T-helper 17 cell (primary cell): ENCODE data around the gene ANXA8. TPM values are rescaled to one million over a fixed set of nuclear protein-coding genes. Genes with fewer than 3 reads are reported as not detected.
A peak's percentile ranks its signal among the peaks of the same experiment; 100 is the strongest.
"Not testable (repeated sequence)": the region's sequence is repeated elsewhere in the genome, so short reads cannot be mapped to it uniquely, and the experiment has no call there.

Experiments used
- ATAC-seq: fragments of 150-1000 bp; cut with Tn5 transposase; 2 replicates; pipeline ENCODE4 v1.10.0; 2021; ENCODE audit warnings: mild to moderate bottlenecking, moderate library complexity
- DNase-seq, 3 donors: peaks; one replicate each; pipeline versions ENCODE4 v3.0.0 to v3.0.0-alpha.2; 2020 to 2021
- H3K9me3 ChIP-seq: one replicate; pipeline ENCODE4 v1.7.0; 2013; ENCODE audit warnings: low read length, mild to moderate bottlenecking; ENCODE audit not compliant: control insufficient read depth, poor library complexity, severe bottlenecking
- H3K27ac Mint-ChIP-seq: one replicate; pipeline ENCODE4 v1.8.0; 2022; ENCODE audit warnings: mild to moderate bottlenecking, moderate library complexity, mixed read lengths
- H3K27me3 Mint-ChIP-seq: one replicate; pipeline ENCODE4 v1.8.0; 2022; ENCODE audit warnings: mixed read lengths
- H3K36me3 Mint-ChIP-seq: one replicate; pipeline ENCODE4 v1.8.0; 2022; ENCODE audit warnings: low read depth, mixed read lengths
- H3K4me1 Mint-ChIP-seq: one replicate; pipeline ENCODE4 v1.8.0; 2022; ENCODE audit warnings: mild to moderate bottlenecking, mixed read lengths
- H3K4me3 Mint-ChIP-seq: one replicate; pipeline ENCODE4 v1.8.0; 2022; ENCODE audit warnings: mild to moderate bottlenecking, moderate library complexity, mixed read lengths
- total RNA-seq, 4 donors: library from RNA in 2 of 4; stranded (reverse) in 2 of 4; gene quantifications; one replicate each; pipeline ENCODE4 v1.2.3 and lab custom pipeline; 2022 to 2026

The ANXA8 gene
- total RNA-seq, 2 donors from 2014 or later, result not detected

- ATAC-seq, H3K27ac Mint-ChIP-seq, H3K9me3 ChIP-seq, H3K4me3 Mint-ChIP-seq, DNase-seq, H3K36me3 Mint-ChIP-seq, H3K27me3 Mint-ChIP-seq, H3K4me1 Mint-ChIP-seq: not testable (repeated sequence)
Observed at GRCh38 chr10:47475101-47475500, 8.8 kb downstream of the ANXA8 start.

DNA sequence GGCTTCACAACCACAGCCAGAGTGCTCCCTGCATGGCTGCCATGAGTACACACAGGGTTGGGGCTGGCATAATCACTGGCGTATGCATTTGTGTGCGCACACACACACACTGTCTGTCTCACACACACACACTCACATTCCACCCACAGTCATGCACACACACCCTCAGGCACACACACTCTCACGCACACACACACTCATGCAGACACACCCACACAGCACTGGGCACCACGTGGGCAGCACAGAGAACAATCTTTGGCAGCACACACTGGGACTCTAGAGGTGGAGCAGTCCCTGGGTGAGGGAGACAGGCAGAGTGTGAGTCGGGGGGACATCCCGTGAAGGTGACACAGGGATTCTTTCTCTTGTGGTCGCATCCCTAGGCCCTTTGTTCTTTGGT, 10.4 kb downstream of the ANXA8 start:
- H3K36me3 Mint-ChIP-seq, ATAC-seq: not testable (repeated sequence)

DNA sequence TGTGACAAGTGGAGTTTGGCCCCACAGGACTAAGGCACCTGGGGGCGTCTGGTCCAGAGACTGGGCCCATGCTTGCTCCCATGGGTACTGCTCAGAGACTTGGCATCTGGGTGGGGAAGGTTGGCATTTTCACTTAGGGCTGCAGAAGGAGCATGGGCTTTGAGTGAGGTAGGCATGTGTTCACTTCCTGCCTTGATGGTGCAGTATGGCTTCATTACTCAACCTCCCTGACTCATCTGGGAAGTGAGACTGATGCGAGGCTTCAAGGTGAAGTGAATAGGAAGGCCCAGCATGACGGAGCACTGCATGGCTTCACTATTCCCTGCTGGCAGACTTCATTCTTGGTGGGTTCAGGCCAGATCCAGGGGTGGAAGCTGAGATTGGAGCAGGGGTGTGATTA, 11.3 kb downstream of the ANXA8 start:
- peak; percentile 27 for ATAC-seq
- not testable (repeated sequence) for H3K4me1 Mint-ChIP-seq, DNase-seq

More for the DNA sequence above, 10.4 kb downstream of the ANXA8 start:
- not testable (repeated sequence) for H3K27me3 Mint-ChIP-seq, H3K9me3 ChIP-seq, H3K27ac Mint-ChIP-seq, H3K4me1 Mint-ChIP-seq, H3K4me3 Mint-ChIP-seq, DNase-seq

DNA sequence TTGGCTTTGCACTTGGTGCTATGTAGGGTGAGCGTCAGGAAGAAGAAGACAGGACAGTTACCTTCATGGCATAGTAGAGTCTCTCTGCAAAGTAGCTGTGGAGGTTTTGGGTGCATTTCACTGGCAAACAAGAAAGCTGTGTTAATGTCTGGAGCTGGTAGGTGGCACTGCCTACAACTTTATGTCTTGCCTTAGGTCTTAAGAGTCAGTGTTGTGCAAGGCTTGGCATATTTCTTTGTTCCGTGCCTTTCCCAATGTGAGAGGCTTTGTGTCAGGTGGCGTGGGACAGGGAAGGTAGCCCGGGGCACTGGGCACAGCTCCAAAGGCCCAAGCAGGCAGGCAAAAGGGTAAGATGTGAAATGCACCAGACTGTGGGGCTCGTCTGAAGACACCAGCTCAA, 11.8 kb downstream of the ANXA8 start:
- H3K9me3 ChIP-seq, H3K27ac Mint-ChIP-seq, H3K36me3 Mint-ChIP-seq, H3K4me3 Mint-ChIP-seq, H3K27me3 Mint-ChIP-seq, ATAC-seq, DNase-seq, H3K4me1 Mint-ChIP-seq: not testable (repeated sequence)

More for the DNA sequence above, 11.3 kb downstream of the ANXA8 start:
- not testable (repeated sequence) for H3K27ac Mint-ChIP-seq, H3K27me3 Mint-ChIP-seq, H3K36me3 Mint-ChIP-seq, H3K9me3 ChIP-seq, H3K4me3 Mint-ChIP-seq

- not testable (repeated sequence) for H3K36me3 Mint-ChIP-seq, H3K4me3 Mint-ChIP-seq, H3K27ac Mint-ChIP-seq, H3K9me3 ChIP-seq, H3K27me3 Mint-ChIP-seq, ATAC-seq, DNase-seq, H3K4me1 Mint-ChIP-seq
Observed at GRCh38 chr10:47468731-47469528, 15.0 kb downstream of the ANXA8 start.

DNA sequence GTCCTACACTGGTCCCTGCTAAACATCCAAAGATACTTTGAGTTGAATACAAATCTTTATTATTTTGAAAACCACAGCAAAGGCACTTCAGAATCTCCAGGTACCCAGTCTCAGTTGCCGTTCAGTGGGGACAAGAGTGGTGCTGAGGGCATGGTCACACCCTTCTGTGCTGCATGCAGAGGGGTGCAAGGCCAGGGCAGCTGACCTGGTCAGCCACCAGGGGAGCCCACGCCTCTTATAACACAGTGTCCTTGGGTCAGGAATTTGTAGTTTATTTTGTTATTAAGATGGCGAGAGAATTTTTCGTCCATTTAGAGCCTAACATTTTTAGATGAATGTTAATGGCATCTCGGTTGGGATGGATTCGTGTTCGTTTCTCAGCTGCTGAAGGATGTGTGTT, 16.0 kb downstream of the ANXA8 start:
- not testable (repeated sequence) for H3K36me3 Mint-ChIP-seq, H3K27me3 Mint-ChIP-seq, H3K27ac Mint-ChIP-seq, H3K9me3 ChIP-seq, H3K4me3 Mint-ChIP-seq, H3K4me1 Mint-ChIP-seq, ATAC-seq, DNase-seq

DNA sequence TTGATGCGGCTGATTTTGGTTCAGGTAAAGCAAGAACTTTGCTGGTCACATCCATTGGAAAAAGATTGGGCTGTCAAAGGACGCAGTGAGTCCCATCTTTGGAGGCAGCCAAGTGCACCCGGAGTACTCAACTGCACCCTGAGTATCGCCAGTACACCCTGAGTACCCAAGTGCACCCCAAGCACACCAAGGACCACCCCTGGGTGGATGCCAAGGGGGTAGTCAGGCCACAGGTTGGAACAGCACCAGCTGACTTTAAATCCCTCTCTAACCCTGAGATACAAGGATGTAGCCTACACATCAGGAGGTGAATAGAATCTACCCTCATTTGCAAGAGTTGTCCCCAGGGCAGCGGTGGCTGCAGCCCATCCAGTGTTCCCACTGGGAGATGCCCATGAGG, 16.5 kb downstream of the ANXA8 start:
- H3K27me3 Mint-ChIP-seq, H3K4me1 Mint-ChIP-seq, H3K9me3 ChIP-seq, H3K4me3 Mint-ChIP-seq, DNase-seq, ATAC-seq, H3K27ac Mint-ChIP-seq, H3K36me3 Mint-ChIP-seq: not testable (repeated sequence)

GRCh38 chr10:47465216-47465917, 18.5 kb downstream of the ANXA8 start:
- ATAC-seq, H3K36me3 Mint-ChIP-seq, H3K4me3 Mint-ChIP-seq, H3K4me1 Mint-ChIP-seq, H3K9me3 ChIP-seq, H3K27me3 Mint-ChIP-seq, H3K27ac Mint-ChIP-seq, DNase-seq: not testable (repeated sequence)

GRCh38 chr10:47462577-47463358, 21.1 kb downstream of the ANXA8 start:
- H3K4me1 Mint-ChIP-seq, ATAC-seq, H3K9me3 ChIP-seq, H3K4me3 Mint-ChIP-seq, DNase-seq, H3K27ac Mint-ChIP-seq, H3K36me3 Mint-ChIP-seq: not testable (repeated sequence)
- peaks cover 20% of the 10 kb centered on the region for H3K27me3 Mint-ChIP-seq

- not testable (repeated sequence) for DNase-seq, H3K4me1 Mint-ChIP-seq, H3K27ac Mint-ChIP-seq, H3K4me3 Mint-ChIP-seq, H3K36me3 Mint-ChIP-seq, H3K9me3 ChIP-seq
- H3K27me3 Mint-ChIP-seq, result peaks cover 31% of the 10 kb centered on the region
- ATAC-seq, result peak; percentile 55
Observed at GRCh38 chr10:47461261-47461687, 22.6 kb downstream of the ANXA8 start.

DNA sequence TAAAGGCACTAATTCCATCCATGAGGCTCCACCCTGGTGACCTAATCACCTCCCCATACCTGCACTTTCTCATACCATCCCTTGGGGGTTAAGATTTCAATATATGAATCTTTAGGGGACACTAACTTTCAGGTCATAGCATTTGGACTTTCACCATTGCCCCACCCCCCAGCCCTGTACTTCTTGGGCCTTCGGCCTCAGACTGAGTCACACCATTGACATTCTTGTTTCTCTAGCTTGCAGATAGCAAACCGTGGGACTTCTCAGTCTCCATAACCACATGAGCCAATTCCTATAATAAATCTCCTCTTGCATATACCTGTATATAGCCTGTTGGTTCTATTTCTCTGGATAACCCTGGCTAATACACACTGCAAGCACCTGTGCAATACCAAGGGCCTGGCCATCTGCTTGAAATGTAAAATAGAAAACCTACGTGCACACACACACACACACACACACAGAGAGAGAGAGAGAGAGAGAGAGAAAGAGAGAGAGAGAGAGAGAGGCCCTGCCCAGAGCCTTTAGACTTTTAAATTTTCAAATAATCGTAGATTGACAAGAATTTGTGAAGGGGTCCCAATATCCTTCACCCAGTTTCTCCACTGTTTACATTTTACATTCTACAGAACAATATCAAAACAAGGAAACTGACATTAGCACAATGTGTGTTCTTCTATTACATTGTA, 25.3 kb downstream of the ANXA8 start:
- ATAC-seq (no peak), DNase-seq (no peak)
- no peak overlapping the region for H3K4me3 Mint-ChIP-seq
- peaks cover 6% of the 10 kb centered on the region for H3K4me1 Mint-ChIP-seq
- H3K36me3 Mint-ChIP-seq, result peaks cover 2% of the 10 kb centered on the region
- no peak overlapping the region for H3K27ac Mint-ChIP-seq
- H3K27me3 Mint-ChIP-seq, result peaks cover 49% of the 10 kb centered on the region
- no peaks in the 10 kb centered on the region for H3K9me3 ChIP-seq

DNA sequence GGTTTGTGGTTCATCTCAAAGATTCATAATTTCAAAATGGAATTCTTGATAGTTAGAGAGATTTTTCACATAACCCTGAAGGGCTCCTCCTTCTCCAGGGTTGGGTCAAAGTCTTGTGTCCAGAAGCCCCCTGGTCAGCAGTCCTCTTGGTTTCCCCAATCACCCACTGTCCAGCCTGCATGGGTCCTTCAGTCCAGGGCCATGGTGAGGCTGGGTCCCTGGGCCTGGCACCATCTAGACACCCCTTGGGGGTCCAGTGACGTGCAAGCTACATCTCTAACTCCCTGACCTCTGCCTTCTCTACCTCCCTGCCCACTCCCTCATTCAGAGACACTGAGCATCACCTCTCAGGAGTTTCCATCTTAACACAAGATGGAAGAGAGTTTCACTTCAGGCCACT, 26.1 kb downstream of the ANXA8 start:
- Mint-ChIP-seq H3K4me1 (peaks cover 9% of the 10 kb centered on the region), H3K4me3 (no peak overlapping the region), H3K27ac (no peak overlapping the region), H3K27me3 (peaks cover 55% of the 10 kb centered on the region), H3K36me3 (peaks cover 5% of the 10 kb centered on the region)
- DNase-seq (no peak), ATAC-seq (no peak)
- H3K9me3 ChIP-seq, result no peaks in the 10 kb centered on the region

- H3K4me3 Mint-ChIP-seq, result no peak overlapping the region
- peaks cover 9% of the 10 kb centered on the region for H3K4me1 Mint-ChIP-seq
- H3K27ac Mint-ChIP-seq, result no peak overlapping the region
- H3K27me3 Mint-ChIP-seq, result peaks cover 57% of the 10 kb centered on the region
- DNase-seq (no peak), ATAC-seq (no peak)
- H3K36me3 Mint-ChIP-seq, result peaks cover 5% of the 10 kb centered on the region
- H3K9me3 ChIP-seq, result no peaks in the 10 kb centered on the region
Observed at GRCh38 chr10:47457528-47457820, 26.4 kb downstream of the ANXA8 start.
